Measurements from ENCODE around the gene GPX8. TPM values are rescaled to one million over a fixed set of nuclear protein-coding genes. Genes with fewer than 3 reads are reported as not detected.

The GPX8 gene
- total RNA-seq, 1 donor from 2014 or later = 59.0 TPM

GRCh38 chr5:55173687-55174230 lies 13.8 kb downstream of the GPX8 start:
- DNase-seq (ENCODE audit: low read depth) = no peak
- Histone ChIP-seq H3K27me3 (ENCODE audit: control insufficient read depth, insufficient read depth, low read length) (peaks cover 15% of the 10 kb centered on the region), H3K36me3 (ENCODE audit: control insufficient read depth, insufficient read depth, low read length) (no peaks in the 10 kb centered on the region), H3K4me3 (ENCODE audit: low read depth, low read length) (peak overlapping the region; percentile 49)
- TF ChIP-seq CTCF (IDR thresholded peaks at IDR 0.05; ENCODE audit: insufficient read depth, low read length, poor library complexity, severe bottlenecking) = no peak

- peaks cover 15% of the 10 kb centered on the region for H3K27me3 ChIP-seq (ENCODE audit: control insufficient read depth, insufficient read depth, low read length)
- no peak for DNase-seq (ENCODE audit: low read depth)
- TF ChIP-seq CTCF (IDR thresholded peaks at IDR 0.05; ENCODE audit: insufficient read depth, low read length, poor library complexity, severe bottlenecking) = no peak
- no peaks in the 10 kb centered on the region for H3K36me3 ChIP-seq (ENCODE audit: control insufficient read depth, insufficient read depth, low read length)
- H3K4me3 ChIP-seq (ENCODE audit: low read depth, low read length) = peak overlapping the region; percentile 14
Observed at GRCh38 chr5:55175781-55176175, 15.8 kb downstream of the GPX8 start.

GRCh38 chr5:55176176-55176818 lies 16.3 kb downstream of the GPX8 start:
- Histone ChIP-seq H3K4me3 (ENCODE audit: low read depth, low read length) (peak overlapping the region; percentile 14), H3K36me3 (ENCODE audit: control insufficient read depth, insufficient read depth, low read length) (no peaks in the 10 kb centered on the region), H3K27me3 (ENCODE audit: control insufficient read depth, insufficient read depth, low read length) (peaks cover 15% of the 10 kb centered on the region)
- TF ChIP-seq CTCF (IDR thresholded peaks at IDR 0.05; ENCODE audit: insufficient read depth, low read length, poor library complexity, severe bottlenecking) = peak; percentile 5
- DNase-seq (ENCODE audit: low read depth) = no peak

- peaks cover 15% of the 10 kb centered on the region for H3K27me3 ChIP-seq (ENCODE audit: control insufficient read depth, insufficient read depth, low read length)
- no peaks in the 10 kb centered on the region for H3K36me3 ChIP-seq (ENCODE audit: control insufficient read depth, insufficient read depth, low read length)
- TF ChIP-seq CTCF (IDR thresholded peaks at IDR 0.05; ENCODE audit: insufficient read depth, low read length, poor library complexity, severe bottlenecking) = no peak
- no peak for DNase-seq (ENCODE audit: low read depth)
- H3K4me3 ChIP-seq (ENCODE audit: low read depth, low read length) = no peak overlapping the region
Observed at GRCh38 chr5:55177078-55177477, 17.1 kb downstream of the GPX8 start.

GRCh38 chr5:55180016-55180415 lies 20.0 kb downstream of the GPX8 start:
- no peak for TF ChIP-seq CTCF (IDR thresholded peaks at IDR 0.05; ENCODE audit: insufficient read depth, low read length, poor library complexity, severe bottlenecking)
- peaks cover 10% of the 10 kb centered on the region for H3K27me3 ChIP-seq (ENCODE audit: control insufficient read depth, insufficient read depth, low read length)
- DNase-seq (ENCODE audit: low read depth) = no peak
- no peaks in the 10 kb centered on the region for H3K36me3 ChIP-seq (ENCODE audit: control insufficient read depth, insufficient read depth, low read length)
- H3K4me3 ChIP-seq (ENCODE audit: low read depth, low read length) = no peak overlapping the region

GRCh38 chr5:55187370-55187769 lies 27.4 kb downstream of the GPX8 start:
- H3K27me3 ChIP-seq (ENCODE audit: control insufficient read depth, insufficient read depth, low read length) = peaks cover 4% of the 10 kb centered on the region
- peak; percentile 36 for TF ChIP-seq CTCF (IDR thresholded peaks at IDR 0.05; ENCODE audit: insufficient read depth, low read length, poor library complexity, severe bottlenecking)
- no peak overlapping the region for H3K4me3 ChIP-seq (ENCODE audit: low read depth, low read length)
- no peak for DNase-seq (ENCODE audit: low read depth)
- H3K36me3 ChIP-seq (ENCODE audit: control insufficient read depth, insufficient read depth, low read length) = no peaks in the 10 kb centered on the region

Data from kidney epithelial cell (primary cell).